K562 (cell line): ENCODE data around the gene FOXRED2.
A peak's percentile ranks its signal among the peaks of the same experiment; 100 is the strongest.

Experiments used
- CTCF ChIP-seq, 3 experiments: IDR thresholded peaks in 2 of 3; conservative IDR thresholded peaks in 1 of 3; 2 replicates each; pipeline ENCODE4 v1.5.1; 2011 to 2012; ENCODE audit warnings: low read length in 3 of 3, mild to moderate bottlenecking in 3 of 3, control low read depth in 2 of 3, improper control_type of control experiment in 1 of 3, inconsistent platforms in 1 of 3, low read depth in 1 of 3, mixed read lengths in 1 of 3, moderate library complexity in 1 of 3; ENCODE audit not compliant: insufficient read depth in 2 of 3
- EHMT2 ChIP-seq: fragments of 450-650 bp; IDR thresholded peaks from 2 replicates; pipeline ENCODE4 v1.6.1; 2018; ENCODE audit warnings: antibody characterized with exemption
- EZH2 ChIP-seq: IDR thresholded peaks from 2 replicates; pipeline ENCODE4 v1.6.1; 2012; ENCODE audit warnings: low read depth, mild to moderate bottlenecking, inconsistent platforms, low read length, borderline replicate concordance
- MAFK ChIP-seq: IDR thresholded peaks from 2 replicates; pipeline ENCODE4 v1.6.1; 2011; ENCODE audit warnings: low read length, improper control_type of control experiment
- MAZ ChIP-seq, 2 experiments: fragments of 450-650 bp in 1 of 2; sonication (generic) in 1 of 2; formaldehyde crosslinking; IDR thresholded peaks in 1 of 2; conservative IDR thresholded peaks in 1 of 2; 2 replicates each; pipeline versions ENCODE4 v1.4.0 to v1.5.0; 2020; ENCODE audit warnings: mild to moderate bottlenecking in 1 of 2, missing genetic modification reagents in 1 of 2
- PHF20 ChIP-seq: fragments of 450-650 bp; IDR thresholded peaks from 2 replicates; pipeline ENCODE4 v1.6.1; 2018; ENCODE audit not compliant: partially characterized antibody
- POLR2A ChIP-seq: fragments of 450-650 bp; conservative IDR thresholded peaks from 2 replicates; pipeline ENCODE4 v1.6.1; 2016
- POLR2AphosphoS2 ChIP-seq: IDR thresholded peaks from 2 replicates; pipeline ENCODE4 v1.6.1; 2012; ENCODE audit warnings: low read length, improper control_type of control experiment
- SRSF1 ChIP-seq: fragments of 200-400 bp; formaldehyde crosslinking; IDR thresholded peaks from 2 replicates; pipeline ENCODE4 v1.6.1; 2017; ENCODE audit warnings: mild to moderate bottlenecking, low read depth, low read length, moderate library complexity
- TFE3 ChIP-seq: fragments of 450-650 bp; formaldehyde crosslinking; IDR thresholded peaks from 2 replicates; pipeline ENCODE4 v1.4.0; 2020; ENCODE audit warnings: mild to moderate bottlenecking, mixed read lengths

- no peak for TF ChIP-seq POLR2A
- no peak for TF ChIP-seq TFE3 (CRISPR knock-in tag)
- no peak for TF ChIP-seq EHMT2
- TF ChIP-seq EZH2: no peak
- no peak for TF ChIP-seq MAFK
- no peak for TF ChIP-seq POLR2AphosphoS2
- 0 out of 4 replicates have a peak, but pooled peaks of 1 of the 2 experiments have one; percentile 37 for TF ChIP-seq MAZ (CRISPR knock-in tag; conservative IDR thresholded peaks at IDR 0.05 in 1 of 2, IDR thresholded peaks at IDR 0.05 in 1 of 2)
- TF ChIP-seq SRSF1: no peak
- peak; percentile 61 to 68 (median 63); a peak in 5 of 6 replicates for TF ChIP-seq CTCF (IDR thresholded peaks at IDR 0.05 in 2 of 3, conservative IDR thresholded peaks at IDR 0.05 in 1 of 3; ENCODE audit: insufficient read depth in 2 of 3, low read depth in 1 of 3, low read length in 3 of 3)
- no peak for TF ChIP-seq PHF20
These were observed 39.4 kb upstream of the FOXRED2 start for GRCh38 chr22:36546092-36546804.
